H9 (cell line): ENCODE measurements around the gene THRB. TPM values are rescaled to one million over a fixed set of nuclear protein-coding genes. Genes with fewer than 3 reads are reported as not detected.

Source experiments
- DNase-seq: peaks from one replicate; pipeline ENCODE4 v3.0.0-alpha.2; 2017
- H2AFZ ChIP-seq: one replicate; pipeline ENCODE4 v1.6.1; 2013; ENCODE audit warnings: mild to moderate bottlenecking, low read length, control low read depth, moderate library complexity
- H2AK5ac ChIP-seq: 2 replicates; pipeline ENCODE4 v1.6.1; 2013; ENCODE audit warnings: low read length, control low read depth, mixed read lengths; ENCODE audit not compliant: insufficient read length
- H2BK120ac ChIP-seq: one replicate; pipeline ENCODE4 v1.6.1; 2013; ENCODE audit warnings: low read depth, mild to moderate bottlenecking, low read length, control low read depth, inconsistent platforms; ENCODE audit not compliant: poor library complexity, severe bottlenecking
- H2BK12ac ChIP-seq: 2 replicates; pipeline ENCODE4 v1.6.1; 2013; ENCODE audit warnings: low read length, control low read depth, mixed read lengths, low read depth; ENCODE audit not compliant: insufficient read length
- H2BK15ac ChIP-seq: 2 replicates; pipeline ENCODE4 v1.6.1; 2013; ENCODE audit warnings: low read depth, low read length, control low read depth
- H2BK20ac ChIP-seq: one replicate; pipeline ENCODE4 v1.6.1; 2013; ENCODE audit warnings: low read depth, mild to moderate bottlenecking, low read length, control low read depth, inconsistent platforms; ENCODE audit not compliant: poor library complexity, severe bottlenecking
- H2BK5ac ChIP-seq: 2 replicates; pipeline ENCODE4 v1.6.1; 2013; ENCODE audit warnings: low read length, control low read depth, mixed read lengths; ENCODE audit not compliant: insufficient read length
- H3K14ac ChIP-seq: 2 replicates; pipeline ENCODE4 v1.6.1; 2013; ENCODE audit warnings: low read length, control low read depth; ENCODE audit not compliant: insufficient read depth
- H3K18ac ChIP-seq: 2 replicates; pipeline ENCODE4 v1.6.1; 2013; ENCODE audit warnings: low read depth, mild to moderate bottlenecking, mixed read lengths, low read length, control low read depth; ENCODE audit not compliant: insufficient read length
- H3K23ac ChIP-seq: 2 replicates; pipeline ENCODE4 v1.6.1; 2013; ENCODE audit warnings: low read length, control low read depth, mixed read lengths, low read depth; ENCODE audit not compliant: insufficient read length
- H3K23me2 ChIP-seq: 2 replicates; pipeline ENCODE4 v1.6.1; 2013; ENCODE audit warnings: low read depth, mild to moderate bottlenecking, mixed read lengths, low read length, control low read depth; ENCODE audit not compliant: insufficient read length, poor library complexity, severe bottlenecking
- H3K27ac ChIP-seq: 2 replicates; pipeline ENCODE4 v1.5.1; 2013; ENCODE audit warnings: low read length, control low read depth, mixed read lengths, low read depth; ENCODE audit not compliant: insufficient read length
- H3K27me3 ChIP-seq: 2 replicates; pipeline ENCODE4 v1.6.1; 2013; ENCODE audit warnings: low read length, control low read depth, inconsistent platforms; ENCODE audit not compliant: insufficient read depth
- H3K4ac ChIP-seq: 2 replicates; pipeline ENCODE4 v1.6.1; 2013; ENCODE audit warnings: low read depth, mild to moderate bottlenecking, control low read depth, inconsistent platforms, low read length, moderate library complexity
- H3K4me1 ChIP-seq: 2 replicates; pipeline ENCODE4 v1.6.1; 2013; ENCODE audit warnings: low read length, control low read depth, inconsistent platforms; ENCODE audit not compliant: insufficient read depth
- H3K4me2 ChIP-seq: 2 replicates; pipeline ENCODE4 v1.6.1; 2013; ENCODE audit warnings: low read length, control low read depth, mixed read lengths; ENCODE audit not compliant: insufficient read length, insufficient read depth
- H3K56ac ChIP-seq: 2 replicates; pipeline ENCODE4 v1.6.1; 2013; ENCODE audit warnings: low read depth, mild to moderate bottlenecking, mixed read lengths, low read length, control low read depth; ENCODE audit not compliant: insufficient read length
- H3K79me1 ChIP-seq: 2 replicates; pipeline ENCODE4 v1.6.1; 2013; ENCODE audit warnings: low read depth, mild to moderate bottlenecking, moderate library complexity, low read length, control low read depth, inconsistent platforms; ENCODE audit not compliant: insufficient read depth, poor library complexity, severe bottlenecking
- H3K79me2 ChIP-seq: 2 replicates; pipeline ENCODE4 v1.6.1; 2013; ENCODE audit warnings: low read length, control low read depth, inconsistent platforms; ENCODE audit not compliant: insufficient read depth
- H3K9ac ChIP-seq: 2 replicates; pipeline ENCODE4 v1.6.1; 2013; ENCODE audit warnings: low read length, control low read depth, mixed read lengths; ENCODE audit not compliant: insufficient read length; ENCODE audit errors: extremely low read depth
- H3K9me3 ChIP-seq: one replicate; pipeline ENCODE4 v1.6.1; 2013; ENCODE audit warnings: low read depth, low read length, inconsistent platforms; ENCODE audit not compliant: control insufficient read depth
- H3T11ph ChIP-seq: one replicate; pipeline ENCODE4 v1.6.1; 2013; ENCODE audit warnings: mild to moderate bottlenecking, low read length, control low read depth, inconsistent platforms
- H4K20me1 ChIP-seq: one replicate; pipeline ENCODE4 v1.6.1; 2013; ENCODE audit not compliant: control insufficient read depth, insufficient read length, insufficient read depth
- H4K5ac ChIP-seq: 2 replicates; pipeline ENCODE4 v1.6.1; 2013; ENCODE audit warnings: low read depth, mild to moderate bottlenecking, mixed read lengths, low read length, control low read depth; ENCODE audit not compliant: insufficient read length
- H4K8ac ChIP-seq: replicated peaks from 2 replicates; pipeline ENCODE4 v1.6.1; 2013; ENCODE audit warnings: low read length, control low read depth, mixed read lengths, low read depth; ENCODE audit not compliant: insufficient read length
- H4K91ac ChIP-seq: 2 replicates; pipeline ENCODE4 v1.6.1; 2013; ENCODE audit warnings: low read depth, mild to moderate bottlenecking, moderate library complexity, mixed read lengths, low read length, control low read depth; ENCODE audit not compliant: insufficient read length
- H3K27ac Mint-ChIP-seq, 3 experiments: 2 replicates in 2 of 3; 3 replicates in 1 of 3; pipeline ENCODE4 v1.8.0; 2020 to 2021; ENCODE audit warnings: mixed read lengths in 3 of 3, mild to moderate bottlenecking in 1 of 3, moderate library complexity in 1 of 3
- H3K27me3 Mint-ChIP-seq: 2 replicates; pipeline ENCODE4 v1.8.0; 2021; ENCODE audit warnings: low read depth, mild to moderate bottlenecking, moderate library complexity, mixed read lengths
- H3K36me3 Mint-ChIP-seq, 3 experiments: 2 replicates in 2 of 3; 3 replicates in 1 of 3; pipeline ENCODE4 v1.8.0; 2020 to 2021; ENCODE audit warnings: low read depth in 3 of 3, mixed read lengths in 3 of 3; ENCODE audit not compliant: insufficient read depth in 1 of 3
- H3K4me1 Mint-ChIP-seq, 2 experiments: 2 replicates each; pipeline ENCODE4 v1.8.0; 2020; ENCODE audit warnings: mixed read lengths in 2 of 2
- H3K4me3 Mint-ChIP-seq, 2 experiments: 2 replicates in 1 of 2; 3 replicates in 1 of 2; pipeline ENCODE4 v1.8.0; 2020 to 2021; ENCODE audit warnings: mild to moderate bottlenecking in 2 of 2, mixed read lengths in 2 of 2, moderate library complexity in 1 of 2
- H3K9me3 Mint-ChIP-seq, 2 experiments: 2 replicates in 1 of 2; 3 replicates in 1 of 2; pipeline ENCODE4 v1.8.0; 2020; ENCODE audit warnings: mild to moderate bottlenecking in 2 of 2, mixed read lengths in 2 of 2, moderate library complexity in 1 of 2
- WGBS: extraction: QIAGEN DNeasy Blood & Tissue Kit; methylation state at CpG from one replicate; pipeline ENCODE4 v1.1.7; 2013; ENCODE audit warnings: missing lambda C conversion rate, low lambda C conversion rate, mixed read lengths; ENCODE audit not compliant: insufficient read length; ENCODE audit errors: extremely low coverage; 5-methylcytosine and 5-hydroxymethylcytosine counted together
- total RNA-seq: library from RNA; stranded (reverse); gene quantifications from 2 replicates; pipeline ENCODE4 v1.2.1, GENCODE V29; 2021
- TF ChIP-seq, protein P1 (sequence below): fragments of 200-600 bp; sonication (generic); conservative IDR thresholded peaks from 3 replicates; pipeline ENCODE4 v1.8.0; 2021; ENCODE audit warnings: antibody characterized with exemption, mild to moderate bottlenecking

THRB gene
- total RNA-seq, 1 experiment from 2014 or later = 8.6 TPM

DNA sequence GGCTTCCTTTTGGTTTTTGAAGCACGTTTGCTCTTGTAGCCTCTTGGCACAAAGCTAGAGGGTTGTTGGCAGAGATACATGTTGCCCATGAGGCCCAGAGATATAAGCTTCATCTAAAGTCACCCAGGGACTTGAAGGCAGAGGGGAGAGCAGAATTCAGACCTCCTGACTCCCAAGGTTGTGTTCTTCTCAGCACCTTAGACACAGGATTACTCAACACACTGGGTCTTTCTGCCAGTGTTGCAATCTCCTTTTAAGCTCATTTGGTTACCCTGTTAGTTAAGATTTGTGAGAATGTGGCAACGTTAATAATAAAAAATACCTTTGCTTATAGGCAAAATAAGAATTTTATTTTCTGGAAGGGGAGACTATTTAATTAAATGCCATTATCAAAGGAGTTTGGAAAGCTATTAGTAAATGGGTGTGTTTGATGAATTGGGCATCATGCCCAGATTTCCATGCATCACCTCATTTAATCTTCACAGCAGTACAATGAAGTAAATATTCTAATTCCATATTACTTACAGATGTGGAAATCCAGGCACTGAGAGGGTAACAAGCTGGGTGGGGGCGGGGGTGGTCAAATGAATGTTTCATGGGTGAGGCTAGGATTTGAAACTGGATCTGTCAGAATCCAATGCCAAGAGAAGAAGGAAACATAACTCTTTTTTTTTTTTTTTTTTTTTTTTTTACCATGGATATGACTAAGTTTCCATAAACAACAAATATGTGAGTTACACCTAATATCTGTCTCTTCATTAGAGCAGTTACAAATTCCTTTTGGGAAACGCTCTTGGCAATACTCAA lies 366.2 kb downstream of the THRB start:
- H3K56ac ChIP-seq = no peak overlapping the region
- no peak overlapping the region for H3K14ac ChIP-seq
- H3K27me3 ChIP-seq = no peaks in the 10 kb centered on the region
- H3K23me2 ChIP-seq = no peaks in the 10 kb centered on the region
- H2BK12ac ChIP-seq = no peak overlapping the region
- H3K18ac ChIP-seq = no peak overlapping the region
- no peak overlapping the region for H2BK5ac ChIP-seq
- no peak overlapping the region for H2BK15ac ChIP-seq
- no peak overlapping the region for H3K27ac Mint-ChIP-seq
- DNase-seq = no peak
- H2AK5ac ChIP-seq = no peak overlapping the region
- H3K4ac ChIP-seq = no peak overlapping the region
- no peaks in the 10 kb centered on the region for H3K36me3 Mint-ChIP-seq
- no peaks in the 10 kb centered on the region for H3K27me3 Mint-ChIP-seq
- H3K9me3 Mint-ChIP-seq = no peaks in the 10 kb centered on the region
- no peaks in the 10 kb centered on the region for H3K4me1 ChIP-seq
- H3K23ac ChIP-seq = no peak overlapping the region
- H4K20me1 ChIP-seq = no peaks in the 10 kb centered on the region
- H3T11ph ChIP-seq = no peak overlapping the region
- H3K4me3 Mint-ChIP-seq = no peak overlapping the region
- H2BK20ac ChIP-seq = no peak overlapping the region
- H3K4me1 Mint-ChIP-seq = no peaks in the 10 kb centered on the region; a peak in 1 of 4 replicates
- no peak overlapping the region for H3K27ac ChIP-seq
- no peak overlapping the region for H4K5ac ChIP-seq
- H4K8ac ChIP-seq = no peak overlapping the region
- no peak overlapping the region for H4K91ac ChIP-seq
- no peaks in the 10 kb centered on the region for H3K79me2 ChIP-seq
- TF ChIP-seq, protein P1, sequence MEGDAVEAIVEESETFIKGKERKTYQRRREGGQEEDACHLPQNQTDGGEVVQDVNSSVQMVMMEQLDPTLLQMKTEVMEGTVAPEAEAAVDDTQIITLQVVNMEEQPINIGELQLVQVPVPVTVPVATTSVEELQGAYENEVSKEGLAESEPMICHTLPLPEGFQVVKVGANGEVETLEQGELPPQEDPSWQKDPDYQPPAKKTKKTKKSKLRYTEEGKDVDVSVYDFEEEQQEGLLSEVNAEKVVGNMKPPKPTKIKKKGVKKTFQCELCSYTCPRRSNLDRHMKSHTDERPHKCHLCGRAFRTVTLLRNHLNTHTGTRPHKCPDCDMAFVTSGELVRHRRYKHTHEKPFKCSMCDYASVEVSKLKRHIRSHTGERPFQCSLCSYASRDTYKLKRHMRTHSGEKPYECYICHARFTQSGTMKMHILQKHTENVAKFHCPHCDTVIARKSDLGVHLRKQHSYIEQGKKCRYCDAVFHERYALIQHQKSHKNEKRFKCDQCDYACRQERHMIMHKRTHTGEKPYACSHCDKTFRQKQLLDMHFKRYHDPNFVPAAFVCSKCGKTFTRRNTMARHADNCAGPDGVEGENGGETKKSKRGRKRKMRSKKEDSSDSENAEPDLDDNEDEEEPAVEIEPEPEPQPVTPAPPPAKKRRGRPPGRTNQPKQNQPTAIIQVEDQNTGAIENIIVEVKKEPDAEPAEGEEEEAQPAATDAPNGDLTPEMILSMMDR = no peak
- H2AFZ ChIP-seq = no peak overlapping the region
- no peak overlapping the region for H3K4me2 ChIP-seq
- H3K9me3 ChIP-seq = no peaks in the 10 kb centered on the region
- no peaks in the 10 kb centered on the region for H3K79me1 ChIP-seq
- no peak overlapping the region for H3K9ac ChIP-seq
- no peak overlapping the region for H2BK120ac ChIP-seq
- no CpG with 5 or more reads among the region's 4 CpGs for WGBS
